WTC11 (cell line): ENCODE measurements around the gene PRKCE. TPM values are rescaled to one million over a fixed set of nuclear protein-coding genes. Genes with fewer than 3 reads are reported as not detected.

Source experiments
- ATAC-seq: fragments of 200-7000 bp; cut with Tn5 transposase; 2 replicates; pipeline ENCODE4 v1.10.0; 2021; ENCODE audit warnings: mild to moderate bottlenecking, moderate library complexity
- CTCF ChIA-PET: fragments of 300-600 bp; sonication (Branson Sonifier 250); formaldehyde crosslinking; loops from one replicate; lab custom pipeline; 2021; ENCODE audit warnings: antibody characterized with exemption; lab: Charles Lee
- POLR2A ChIA-PET: fragments of 350-600 bp; sonication (Branson Sonifier 250); formaldehyde crosslinking; loops from one replicate; lab custom pipeline; 2021; ENCODE audit warnings: antibody characterized with exemption; lab: Charles Lee
- DNase-seq: peaks from one replicate; pipeline ENCODE4 v3.0.0; 2021; ENCODE audit warnings: low spot score
- H3K27ac Mint-ChIP-seq: 2 replicates; pipeline ENCODE4 v1.8.0; 2021; ENCODE audit warnings: mixed read lengths
- H3K27me3 Mint-ChIP-seq: 2 replicates; pipeline ENCODE4 v1.8.0; 2021; ENCODE audit warnings: low read depth, mild to moderate bottlenecking, moderate library complexity, mixed read lengths
- H3K36me3 Mint-ChIP-seq: 2 replicates; pipeline ENCODE4 v1.8.0; 2021; ENCODE audit warnings: mixed read lengths
- H3K4me1 Mint-ChIP-seq: 2 replicates; pipeline ENCODE4 v1.8.0; 2022; ENCODE audit warnings: mixed read lengths
- H3K4me3 Mint-ChIP-seq: 2 replicates; pipeline ENCODE4 v1.8.0; 2021; ENCODE audit warnings: mild to moderate bottlenecking, moderate library complexity, mixed read lengths
- H3K9me3 Mint-ChIP-seq: 2 replicates; pipeline ENCODE4 v1.8.0; 2021; ENCODE audit warnings: mixed read lengths
- CREM ChIP-seq: sonication (generic); formaldehyde crosslinking; IDR thresholded peaks from 2 replicates; pipeline ENCODE4 v1.8.1; 2022; ENCODE audit warnings: mild to moderate bottlenecking, missing genetic modification reagents, moderate library complexity
- CTCF ChIP-seq: fragments of 200-600 bp; IDR thresholded peaks from 2 replicates; pipeline ENCODE4 v1.8.0; 2022; ENCODE audit warnings: antibody characterized with exemption
- EMX1 ChIP-seq: fragments of 250-450 bp; sonication (Bioruptor Pico); IDR thresholded peaks from 2 replicates; pipeline ENCODE4 v1.8.0; 2021; ENCODE audit warnings: mild to moderate bottlenecking
- FOXK1 ChIP-seq: sonication (generic); formaldehyde crosslinking; IDR thresholded peaks from 2 replicates; pipeline ENCODE4 v1.8.0; 2022; ENCODE audit warnings: mild to moderate bottlenecking, moderate library complexity, missing genetic modification reagents
- GABPB1 ChIP-seq: sonication (generic); formaldehyde crosslinking; IDR thresholded peaks from 2 replicates; pipeline ENCODE4 v1.8.1; 2023; ENCODE audit warnings: mild to moderate bottlenecking, missing genetic modification reagents
- GRHL2 ChIP-seq: fragments of 250-450 bp; sonication (Bioruptor Pico); IDR thresholded peaks from 2 replicates; pipeline ENCODE4 v1.8.0; 2022; ENCODE audit warnings: mild to moderate bottlenecking, moderate library complexity; ENCODE audit not compliant: insufficient replicate concordance, severe bottlenecking
- HMGXB4 ChIP-seq: sonication (generic); formaldehyde crosslinking; IDR thresholded peaks from 2 replicates; pipeline ENCODE4 v1.8.1; 2023; ENCODE audit warnings: mild to moderate bottlenecking, moderate library complexity, missing genetic modification reagents
- MYBL2 ChIP-seq: sonication (generic); formaldehyde crosslinking; IDR thresholded peaks from 2 replicates; pipeline ENCODE4 v1.8.1; 2023; ENCODE audit warnings: mild to moderate bottlenecking, moderate library complexity, missing genetic modification reagents
- NR3C1 ChIP-seq: sonication (generic); formaldehyde crosslinking; conservative IDR thresholded peaks from 2 replicates; pipeline ENCODE4 v1.8.1; 2023; ENCODE audit warnings: low read depth, mild to moderate bottlenecking, missing genetic modification reagents
- RORB ChIP-seq: fragments of 250-450 bp; sonication (Bioruptor Pico); IDR thresholded peaks from 2 replicates; pipeline ENCODE4 v1.9.0; 2021; ENCODE audit warnings: mild to moderate bottlenecking
- SMAD3 ChIP-seq: sonication (generic); formaldehyde crosslinking; IDR thresholded peaks from 2 replicates; pipeline ENCODE4 v1.8.0; 2022; ENCODE audit warnings: missing genetic modification reagents, mild to moderate bottlenecking, borderline replicate concordance
- SP1 ChIP-seq: sonication (generic); formaldehyde crosslinking; conservative IDR thresholded peaks from 2 replicates; pipeline ENCODE4 v1.8.1; 2022; ENCODE audit warnings: missing genetic modification reagents
- TEAD1 ChIP-seq: sonication (generic); formaldehyde crosslinking; IDR thresholded peaks from 2 replicates; pipeline ENCODE4 v1.8.0; 2022; ENCODE audit warnings: mild to moderate bottlenecking, missing genetic modification reagents
- USF1 ChIP-seq: sonication (generic); formaldehyde crosslinking; IDR thresholded peaks from 2 replicates; pipeline ENCODE4 v1.8.0; 2022; ENCODE audit warnings: mild to moderate bottlenecking, missing genetic modification reagents
- ZBTB21 ChIP-seq: sonication (generic); formaldehyde crosslinking; IDR thresholded peaks from 2 replicates; pipeline ENCODE4 v1.8.1; 2023; ENCODE audit warnings: mild to moderate bottlenecking, missing genetic modification reagents, borderline replicate concordance
- ZNF317 ChIP-seq: sonication (generic); formaldehyde crosslinking; IDR thresholded peaks from 2 replicates; pipeline ENCODE4 v1.8.1; 2023; ENCODE audit warnings: low read depth, mild to moderate bottlenecking, moderate library complexity, missing genetic modification reagents, borderline replicate concordance
- ZNF396 ChIP-seq: fragments of 250-450 bp; sonication (Bioruptor Pico); IDR thresholded peaks from 2 replicates; pipeline ENCODE4 v1.8.0; 2021; ENCODE audit warnings: mild to moderate bottlenecking, moderate library complexity, borderline replicate concordance
- ZNF425 ChIP-seq: fragments of 250-450 bp; sonication (Bioruptor Pico); conservative IDR thresholded peaks from 2 replicates; pipeline ENCODE4 v1.9.0; 2021; ENCODE audit warnings: mild to moderate bottlenecking
- ZNF671 ChIP-seq: fragments of 250-450 bp; sonication (Bioruptor Pico); IDR thresholded peaks from 2 replicates; pipeline ENCODE4 v1.8.0; 2021; ENCODE audit warnings: mild to moderate bottlenecking
- total RNA-seq: library from RNA; stranded (reverse); gene quantifications from 3 replicates; pipeline ENCODE4 v1.2.3, GENCODE V29; 2021
- TF ChIP-seq, protein P1 (sequence below): fragments of 250-450 bp; sonication (Bioruptor Pico); IDR thresholded peaks from 2 replicates; pipeline ENCODE4 v1.9.0; 2021; ENCODE audit warnings: mild to moderate bottlenecking
- TF ChIP-seq, protein P2 (sequence below): sonication (generic); formaldehyde crosslinking; IDR thresholded peaks from 2 replicates; pipeline ENCODE4 v1.8.0; 2022; ENCODE audit warnings: mild to moderate bottlenecking, missing genetic modification reagents
- TF ChIP-seq, protein P3 (sequence below): fragments of 250-450 bp; sonication (Bioruptor Pico); IDR thresholded peaks from 2 replicates; pipeline ENCODE4 v1.9.0; 2021; ENCODE audit warnings: mild to moderate bottlenecking

The PRKCE gene
- total RNA-seq, 1 experiment from 2014 or later, result 5.8 TPM

GRCh38 chr2:45649858-45650811 is 1.3 kb upstream of the PRKCE start (continued):
- TF ChIP-seq ZNF425 (CRISPR knock-in tag) (no peak), GABPB1 (peak; percentile 15; the same call in 1 of the 2 replicates), RORB (no peak), USF1 (CRISPR knock-in tag) (peak; percentile 93), SP1 (CRISPR knock-in tag) (0 out of 2 replicates have a peak, but pooled peaks have one; percentile 8), MYBL2 (no peak)

- no peaks in the 10 kb centered on the region for H3K9me3 Mint-ChIP-seq
- H3K4me1 Mint-ChIP-seq, result peaks cover 16% of the 10 kb centered on the region
- H3K4me3 Mint-ChIP-seq, result peak overlapping the region; percentile 98
- CTCF ChIA-PET, result interaction anchor here (0.7 to 2.0 kb wide), 13 partner anchors 12 to 238 kb away, joined by 3 to 11 read pairs (median 3); partner anchors contain the start of gene SRBD1
- peak overlapping the region; percentile 63; the same call in 1 of the 2 replicates for H3K27ac Mint-ChIP-seq
- peaks cover 79% of the 10 kb centered on the region for H3K27me3 Mint-ChIP-seq
- H3K36me3 Mint-ChIP-seq, result no peaks in the 10 kb centered on the region
- ATAC-seq (peak; percentile 69), DNase-seq (peak; percentile 82)
- POLR2A ChIA-PET, result interaction anchor here (1.0 kb wide), 1 partner anchor 343 kb away, joined by 4 read pairs; no protein-coding TSS in a partner anchor
- no peak for TF ChIP-seq ZNF671 (CRISPR knock-in tag)
- TF ChIP-seq, protein P1, sequence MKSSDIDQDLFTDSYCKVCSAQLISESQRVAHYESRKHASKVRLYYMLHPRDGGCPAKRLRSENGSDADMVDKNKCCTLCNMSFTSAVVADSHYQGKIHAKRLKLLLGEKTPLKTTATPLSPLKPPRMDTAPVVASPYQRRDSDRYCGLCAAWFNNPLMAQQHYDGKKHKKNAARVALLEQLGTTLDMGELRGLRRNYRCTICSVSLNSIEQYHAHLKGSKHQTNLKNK (CRISPR knock-in tag), result no peak
- TF ChIP-seq NR3C1, result no peak
- no peak for TF ChIP-seq RORB
- no peak for TF ChIP-seq SMAD3 (CRISPR knock-in tag)
- TF ChIP-seq FOXK1 (CRISPR knock-in tag), result 0 out of 2 replicates have a peak, but pooled peaks have one; percentile 37
- no peak for TF ChIP-seq ZBTB21 (CRISPR knock-in tag)
- TF ChIP-seq, protein P2, sequence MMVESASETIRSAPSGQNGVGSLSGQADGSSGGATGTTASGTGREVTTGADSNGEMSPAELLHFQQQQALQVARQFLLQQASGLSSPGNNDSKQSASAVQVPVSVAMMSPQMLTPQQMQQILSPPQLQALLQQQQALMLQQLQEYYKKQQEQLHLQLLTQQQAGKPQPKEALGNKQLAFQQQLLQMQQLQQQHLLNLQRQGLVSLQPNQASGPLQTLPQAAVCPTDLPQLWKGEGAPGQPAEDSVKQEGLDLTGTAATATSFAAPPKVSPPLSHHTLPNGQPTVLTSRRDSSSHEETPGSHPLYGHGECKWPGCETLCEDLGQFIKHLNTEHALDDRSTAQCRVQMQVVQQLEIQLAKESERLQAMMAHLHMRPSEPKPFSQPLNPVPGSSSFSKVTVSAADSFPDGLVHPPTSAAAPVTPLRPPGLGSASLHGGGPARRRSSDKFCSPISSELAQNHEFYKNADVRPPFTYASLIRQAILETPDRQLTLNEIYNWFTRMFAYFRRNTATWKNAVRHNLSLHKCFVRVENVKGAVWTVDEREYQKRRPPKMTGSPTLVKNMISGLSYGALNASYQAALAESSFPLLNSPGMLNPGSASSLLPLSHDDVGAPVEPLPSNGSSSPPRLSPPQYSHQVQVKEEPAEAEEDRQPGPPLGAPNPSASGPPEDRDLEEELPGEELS (CRISPR knock-in tag), result peak; percentile 89
- TF ChIP-seq CREM (CRISPR knock-in tag), result no peak; the same call in 1 of the 2 replicates
- no peak for TF ChIP-seq EMX1 (CRISPR knock-in tag)
- TF ChIP-seq GRHL2 (CRISPR knock-in tag), result no peak
- no peak for TF ChIP-seq TEAD1 (CRISPR knock-in tag)
- TF ChIP-seq ZNF317 (CRISPR knock-in tag), result no peak
- TF ChIP-seq HMGXB4 (CRISPR knock-in tag), result peak; percentile 27; the same call in 1 of the 2 replicates
- TF ChIP-seq, protein P3, sequence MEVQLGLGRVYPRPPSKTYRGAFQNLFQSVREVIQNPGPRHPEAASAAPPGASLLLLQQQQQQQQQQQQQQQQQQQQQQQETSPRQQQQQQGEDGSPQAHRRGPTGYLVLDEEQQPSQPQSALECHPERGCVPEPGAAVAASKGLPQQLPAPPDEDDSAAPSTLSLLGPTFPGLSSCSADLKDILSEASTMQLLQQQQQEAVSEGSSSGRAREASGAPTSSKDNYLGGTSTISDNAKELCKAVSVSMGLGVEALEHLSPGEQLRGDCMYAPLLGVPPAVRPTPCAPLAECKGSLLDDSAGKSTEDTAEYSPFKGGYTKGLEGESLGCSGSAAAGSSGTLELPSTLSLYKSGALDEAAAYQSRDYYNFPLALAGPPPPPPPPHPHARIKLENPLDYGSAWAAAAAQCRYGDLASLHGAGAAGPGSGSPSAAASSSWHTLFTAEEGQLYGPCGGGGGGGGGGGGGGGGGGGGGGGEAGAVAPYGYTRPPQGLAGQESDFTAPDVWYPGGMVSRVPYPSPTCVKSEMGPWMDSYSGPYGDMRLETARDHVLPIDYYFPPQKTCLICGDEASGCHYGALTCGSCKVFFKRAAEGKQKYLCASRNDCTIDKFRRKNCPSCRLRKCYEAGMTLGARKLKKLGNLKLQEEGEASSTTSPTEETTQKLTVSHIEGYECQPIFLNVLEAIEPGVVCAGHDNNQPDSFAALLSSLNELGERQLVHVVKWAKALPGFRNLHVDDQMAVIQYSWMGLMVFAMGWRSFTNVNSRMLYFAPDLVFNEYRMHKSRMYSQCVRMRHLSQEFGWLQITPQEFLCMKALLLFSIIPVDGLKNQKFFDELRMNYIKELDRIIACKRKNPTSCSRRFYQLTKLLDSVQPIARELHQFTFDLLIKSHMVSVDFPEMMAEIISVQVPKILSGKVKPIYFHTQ (CRISPR knock-in tag), result no peak
- TF ChIP-seq CTCF, result no peak
- TF ChIP-seq ZNF396, result no peak
Measured at GRCh38 chr2:45650851-45651414, 542 bp upstream of the PRKCE start.
